Measurements from ENCODE around the gene NENF.

DNA sequence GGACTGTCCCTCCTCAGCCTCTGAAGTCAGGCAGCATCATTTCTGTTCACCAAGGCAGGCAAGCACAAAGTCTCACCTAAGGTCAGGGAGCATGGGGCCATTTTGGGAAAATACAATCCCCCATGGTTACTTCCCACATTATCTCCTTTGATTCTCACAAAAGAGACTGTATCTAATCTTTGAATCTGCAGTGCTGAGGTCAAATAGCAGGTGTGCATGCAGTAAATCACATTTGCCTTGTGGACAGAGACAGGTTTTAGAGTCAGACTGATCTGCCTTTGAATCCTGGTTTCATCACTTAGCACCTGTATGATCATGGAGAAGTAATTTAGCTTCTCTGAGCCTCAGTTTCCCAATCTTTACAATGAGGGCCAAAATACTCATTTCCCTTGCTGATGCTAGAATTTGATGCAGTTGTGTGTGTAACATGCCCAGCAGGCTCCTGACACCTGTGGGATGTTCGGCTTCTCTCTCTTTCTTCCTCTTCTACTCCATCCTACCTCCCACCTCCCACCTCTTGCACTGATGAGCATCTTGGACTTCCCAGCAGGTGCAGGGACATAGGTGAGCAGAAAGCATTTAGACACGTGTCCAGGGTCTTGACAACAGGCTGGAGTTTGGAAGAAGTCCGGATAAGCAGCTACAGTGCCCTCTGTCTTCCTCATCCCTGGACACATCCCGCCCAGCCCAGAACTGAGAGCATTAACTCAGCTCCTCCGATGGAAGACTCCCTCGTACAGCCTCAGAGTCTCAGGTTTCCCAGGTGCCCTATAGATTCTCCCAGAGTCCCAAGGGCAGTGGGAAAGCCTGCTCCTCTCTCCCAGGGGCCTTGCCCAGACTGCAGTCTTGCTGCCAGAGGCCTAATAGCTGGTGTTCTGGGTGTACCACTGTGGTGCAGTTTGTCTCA, 18.9 kb downstream of the NENF start:
- TF ChIP-seq, protein P1, sequence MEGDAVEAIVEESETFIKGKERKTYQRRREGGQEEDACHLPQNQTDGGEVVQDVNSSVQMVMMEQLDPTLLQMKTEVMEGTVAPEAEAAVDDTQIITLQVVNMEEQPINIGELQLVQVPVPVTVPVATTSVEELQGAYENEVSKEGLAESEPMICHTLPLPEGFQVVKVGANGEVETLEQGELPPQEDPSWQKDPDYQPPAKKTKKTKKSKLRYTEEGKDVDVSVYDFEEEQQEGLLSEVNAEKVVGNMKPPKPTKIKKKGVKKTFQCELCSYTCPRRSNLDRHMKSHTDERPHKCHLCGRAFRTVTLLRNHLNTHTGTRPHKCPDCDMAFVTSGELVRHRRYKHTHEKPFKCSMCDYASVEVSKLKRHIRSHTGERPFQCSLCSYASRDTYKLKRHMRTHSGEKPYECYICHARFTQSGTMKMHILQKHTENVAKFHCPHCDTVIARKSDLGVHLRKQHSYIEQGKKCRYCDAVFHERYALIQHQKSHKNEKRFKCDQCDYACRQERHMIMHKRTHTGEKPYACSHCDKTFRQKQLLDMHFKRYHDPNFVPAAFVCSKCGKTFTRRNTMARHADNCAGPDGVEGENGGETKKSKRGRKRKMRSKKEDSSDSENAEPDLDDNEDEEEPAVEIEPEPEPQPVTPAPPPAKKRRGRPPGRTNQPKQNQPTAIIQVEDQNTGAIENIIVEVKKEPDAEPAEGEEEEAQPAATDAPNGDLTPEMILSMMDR (conservative IDR thresholded peaks at IDR 0.05; ENCODE audit: low read depth, low read length) = no peak
- no peak for TF ChIP-seq EZH2 (IDR thresholded peaks at IDR 0.05; ENCODE audit: borderline replicate concordance, low read depth, low read length, poor library complexity, severe bottlenecking)
